GM12878 (cell line): ENCODE data around the gene SEC31A. TPM values are rescaled to one million over a fixed set of nuclear protein-coding genes. Genes with fewer than 3 reads are reported as not detected.

Experiments
- ATAC-seq: fragments of 200-7000 bp; cut with Tn5 transposase; 3 replicates; pipeline ENCODE4 v1.9.1; 2020; ENCODE audit warnings: mild to moderate bottlenecking, moderate library complexity
- BruUV-seq: library from RNA; stranded (reverse); fragments of 400-500 nt; replicated peaks from 2 replicates; lab custom pipeline; 2021; lab: Mats Ljungman, UMichigan
- CTCF ChIA-PET: fragments of 300-600 bp; sonication (Branson Sonifier 250); formaldehyde crosslinking; extraction: SDS; loops from one replicate; lab custom pipeline; 2021; ENCODE audit warnings: inconsistent platforms; lab: Yijun Ruan, JAX
- POLR2A ChIA-PET: fragments of 350-600 bp; formaldehyde crosslinking; extraction: SDS; loops from one replicate; lab custom pipeline; 2021; ENCODE audit warnings: inconsistent platforms; lab: Charles Lee
- RAD21 ChIA-PET: fragments of 300-600 bp; sonication (Branson Sonifier 250); formaldehyde crosslinking; loops from one replicate; lab custom pipeline; 2023; ENCODE audit warnings: antibody characterized with exemption; ENCODE audit not compliant: unreplicated experiment; lab: Charles Lee
- SMC1A ChIA-PET: fragments of 300-600 bp; sonication (Branson Sonifier 250); formaldehyde crosslinking; loops from one replicate; lab custom pipeline; 2023; ENCODE audit not compliant: unreplicated experiment, uncharacterized antibody; lab: Charles Lee
- DNase-seq: peaks from one replicate; pipeline ENCODE4 v3.0.0-alpha.2; 2011; ENCODE audit warnings: low read depth, low spot score
- FAIRE-seq: peaks from 3 replicates; lab custom pipeline; 2011; peaks lifted over from hg19 to GRCh38; lab: Jason Lieb, UNC
- H2AFZ ChIP-seq: 2 replicates; pipeline ENCODE4 v1.6.0; 2011; ENCODE audit warnings: low read depth, low read length, control low read depth; ENCODE audit not compliant: control insufficient read depth
- H3K27ac ChIP-seq: 2 replicates; pipeline ENCODE4 v1.5.1; 2011; ENCODE audit warnings: control low read depth; ENCODE audit not compliant: control insufficient read depth, insufficient read depth
- H3K27me3 ChIP-seq, 2 experiments: replicated peaks in 1 of 2; 2 replicates each; pipeline versions ENCODE4 v1.6.0 to v1.6.1; 2011; ENCODE audit warnings: low read length in 1 of 2; ENCODE audit not compliant: control insufficient read depth in 2 of 2, insufficient read depth in 2 of 2
- H3K36me3 ChIP-seq, 2 experiments: 2 replicates each; pipeline ENCODE4 v1.5.1; 2011; ENCODE audit warnings: low read length in 1 of 2; ENCODE audit not compliant: control insufficient read depth in 2 of 2, insufficient read depth in 2 of 2
- H3K4me1 ChIP-seq: 2 replicates; pipeline ENCODE4 v1.6.1; 2011; ENCODE audit warnings: mild to moderate bottlenecking, low read length, moderate library complexity, mixed read lengths; ENCODE audit not compliant: control insufficient read depth, insufficient read depth
- H3K4me2 ChIP-seq: 2 replicates; pipeline ENCODE4 v1.6.0; 2011; ENCODE audit warnings: control low read depth; ENCODE audit not compliant: control insufficient read depth, insufficient read depth
- H3K4me3 ChIP-seq: fragments of 200-600 bp; sonication (generic); 2 replicates; pipeline ENCODE4 v1.5.1; 2016
- H3K79me2 ChIP-seq: 2 replicates; pipeline ENCODE4 v1.6.0; 2011; ENCODE audit warnings: low read length; ENCODE audit not compliant: control insufficient read depth, insufficient read depth
- H3K9ac ChIP-seq: 2 replicates; pipeline ENCODE4 v1.8.0; 2011; ENCODE audit warnings: low read length, control low read depth, mixed read lengths; ENCODE audit not compliant: control insufficient read depth, insufficient read depth
- H3K9me3 ChIP-seq: replicated peaks from 3 replicates; pipeline ENCODE4 v1.5.1; 2011; ENCODE audit warnings: mild to moderate bottlenecking, low read length; ENCODE audit not compliant: control insufficient read depth, insufficient read depth
- H4K20me1 ChIP-seq: 2 replicates; pipeline ENCODE4 v1.6.0; 2011; ENCODE audit not compliant: control insufficient read depth, insufficient read depth
- ASH2L ChIP-seq: fragments of 300-600, 200-600 bp; sonication (generic); IDR thresholded peaks from 2 replicates; pipeline ENCODE4 v1.6.1; 2017; ENCODE audit warnings: low read depth, mild to moderate bottlenecking, borderline replicate concordance
- CBFB ChIP-seq: IDR thresholded peaks from 2 replicates; pipeline ENCODE4 v1.6.1; 2016; ENCODE audit warnings: antibody characterized with exemption, low read depth
- E2F4 ChIP-seq: IDR thresholded peaks from 2 replicates; pipeline ENCODE4 v1.6.1; 2012; ENCODE audit warnings: low read depth, low read length, improper control_type of control experiment
- EZH2 ChIP-seq: IDR thresholded peaks from 2 replicates; pipeline ENCODE4 v1.6.1; 2012; ENCODE audit warnings: low read depth, mild to moderate bottlenecking, control low read depth, inconsistent platforms, low read length, borderline replicate concordance; ENCODE audit not compliant: control insufficient read depth
- HDGF ChIP-seq: fragments of 450-650 bp; IDR thresholded peaks from 2 replicates; pipeline ENCODE4 v1.6.1; 2016; ENCODE audit warnings: antibody characterized with exemption
- MTA3 ChIP-seq: IDR thresholded peaks from 2 replicates; pipeline ENCODE4 v1.6.1; 2012; ENCODE audit warnings: low read length, inconsistent platforms, borderline replicate concordance
- NFIC ChIP-seq: IDR thresholded peaks from 2 replicates; pipeline ENCODE4 v1.6.1; 2012; ENCODE audit warnings: low read depth, mild to moderate bottlenecking, inconsistent platforms, low read length, moderate library complexity
- PAX8 ChIP-seq: fragments of 450-650 bp; IDR thresholded peaks from 2 replicates; pipeline ENCODE4 v1.6.1; 2017; ENCODE audit warnings: mild to moderate bottlenecking, moderate library complexity
- RAD51 ChIP-seq: fragments of 450-650 bp; IDR thresholded peaks from 2 replicates; pipeline ENCODE4 v1.6.1; 2016; ENCODE audit warnings: moderate library complexity, mild to moderate bottlenecking, inconsistent platforms
- SMAD1 ChIP-seq: fragments of 450-650 bp; IDR thresholded peaks from 2 replicates; pipeline ENCODE4 v1.6.1; 2018; ENCODE audit warnings: mild to moderate bottlenecking, low read depth; ENCODE audit not compliant: partially characterized antibody
- SMARCA5 ChIP-seq: fragments of 450-650 bp; IDR thresholded peaks from 2 replicates; pipeline ENCODE4 v1.6.1; 2017; ENCODE audit warnings: mild to moderate bottlenecking
- SREBF2 ChIP-seq: IDR thresholded peaks from 2 replicates; pipeline ENCODE4 v1.6.1; 2012; ENCODE audit warnings: mild to moderate bottlenecking, low read length
- STAT1 ChIP-seq: fragments of 450-650 bp; conservative IDR thresholded peaks from 2 replicates; pipeline ENCODE4 v1.6.1; 2014; ENCODE audit warnings: antibody characterized with exemption, mild to moderate bottlenecking
- YBX1 ChIP-seq: fragments of 450-650 bp; IDR thresholded peaks from 2 replicates; pipeline ENCODE4 v1.6.1; 2016; ENCODE audit warnings: antibody characterized with exemption
- WGBS: methylation state at CpG from one replicate; pipeline ENCODE4 v1.1.6; 2016; ENCODE audit warnings: low lambda C conversion rate; ENCODE audit not compliant: insufficient replicate concordance, insufficient coverage; ENCODE audit errors: missing lambda C conversion rate; 5-methylcytosine and 5-hydroxymethylcytosine counted together
- in situ Hi-C: fragments of 300-500 bp; cut with MboI; formaldehyde crosslinking; loops from 9 replicates; pipeline ENCODE4 v1.14.3; 2018; ENCODE audit warnings: mixed read lengths
- intact Hi-C: fragments of 100-400 bp; cut with micrococcal nuclease; formaldehyde crosslinking; loops from one replicate; pipeline ENCODE4 v1.14.2; 2022; ENCODE audit not compliant: unreplicated experiment
- polyA plus RNA-seq, 11 experiments: library from polyadenylated mRNA; depleted of rRNA in 4 of 11; unstranded in 6 of 11; stranded (reverse) in 5 of 11; fragments of >200 nt; fragmentation: Nextera tagmentation in 4 of 11; fragmentation: Illumina TruSeq in 1 of 11; extraction: Ambion mirVana in 4 of 11; extraction: Trizol in 1 of 11; gene quantifications; 1 replicate in 1 of 11; 2 replicates in 10 of 11; pipeline versions ENCODE4 v1.2.1 to v1.2.3, GENCODE V29; 2011 to 2016; ENCODE audit warnings: inconsistent platforms in 2 of 11, missing spikeins in 2 of 11, low read depth in 1 of 11
- total RNA-seq, 4 experiments: library from RNA; depleted of rRNA in 3 of 4; stranded (reverse); fragments of >200 nt in 3 of 4; fragmentation: Illumina TruSeq in 1 of 4; extraction: Trizol in 1 of 4; gene quantifications; 2 replicates each; pipeline versions ENCODE4 v1.2.1 to v1.2.3, GENCODE V29; 2013 to 2021
- TF ChIP-seq, protein P1 (sequence below): fragments of 150-350 bp; IDR thresholded peaks from 2 replicates; pipeline ENCODE4 v1.6.1; 2014; ENCODE audit warnings: mild to moderate bottlenecking, low read depth, low read length
- TF ChIP-seq, protein P2 (sequence below): fragments of 450-650 bp; IDR thresholded peaks from 2 replicates; pipeline ENCODE4 v1.6.1; 2014; ENCODE audit warnings: mild to moderate bottlenecking
- TF ChIP-seq, protein P3 (sequence below): fragments of 450-650 bp; IDR thresholded peaks from 2 replicates; pipeline ENCODE4 v1.6.1; 2017; ENCODE audit warnings: mild to moderate bottlenecking, low read depth, inconsistent platforms; ENCODE audit not compliant: poor library complexity, severe bottlenecking
- TF ChIP-seq, protein P4 (sequence below): fragments of 450-650 bp; IDR thresholded peaks from 2 replicates; pipeline ENCODE4 v1.6.1; 2017; ENCODE audit warnings: mild to moderate bottlenecking

Gene SEC31A
- total and polyA plus RNA-seq, 10 of the 15 experiments (the other 5 are each of a cell fraction or from before 2014, with no cell fraction given): 74.6 to 171 (median 129) TPM

DNA sequence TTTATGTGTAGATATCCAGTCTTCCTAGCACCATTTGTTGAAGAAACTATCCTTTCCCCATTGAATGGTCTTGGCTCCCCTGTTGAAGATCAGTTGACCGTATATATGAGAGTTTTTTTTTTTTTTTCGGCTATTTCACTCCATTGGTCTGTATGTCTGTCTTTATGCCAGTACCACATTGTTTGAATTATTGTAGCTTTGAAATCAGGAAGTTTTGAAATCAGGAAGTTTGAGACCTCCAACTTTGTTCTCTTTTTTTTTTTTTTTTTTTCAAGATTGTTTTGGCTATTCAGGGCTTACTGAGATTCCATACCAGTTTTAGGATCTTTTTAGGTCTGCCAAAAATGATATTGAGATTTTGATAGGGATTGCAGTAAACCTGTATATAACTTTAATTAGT lies 88.0 kb downstream of the SEC31A start:
- WGBS: 6% methylated on average over 2 of the region's 2 CpGs
- POLR2A ChIA-PET: no interaction called here
- Histone ChIP-seq H3K4me1 (peaks cover 4% of the 10 kb centered on the region; the same call in 1 of the 2 replicates), H3K9ac (no peak overlapping the region), H3K27ac (no peak overlapping the region), H2AFZ (no peak overlapping the region), H3K27me3 (no peaks in the 10 kb centered on the region), H3K4me3 (no peak overlapping the region), H3K36me3 (no peaks in the 10 kb centered on the region), H3K9me3 (no peaks in the 10 kb centered on the region), H4K20me1 (no peaks in the 10 kb centered on the region), H3K79me2 (no peaks in the 10 kb centered on the region), H3K4me2 (no peak overlapping the region)
- in situ Hi-C loops (no loop called here), intact Hi-C loops (no loop called here)
- SMC1A ChIA-PET: interaction anchor here (0.7 kb wide), 1 partner anchor 337 kb away, joined by 3 read pairs; no protein-coding TSS in a partner anchor
- CTCF ChIA-PET: interaction anchor here (0.6 to 0.9 kb wide), 3 partner anchors 18 to 548 kb away, joined by 3 to 5 read pairs (median 4); no protein-coding TSS in a partner anchor
- RAD21 ChIA-PET: interaction anchor here (0.6 kb wide), 1 partner anchor 549 kb away, joined by 3 read pairs; no protein-coding TSS in a partner anchor
- ATAC-seq (no peak), DNase-seq (no peak), FAIRE-seq (no peak)
- no TSS peak for BruUV-seq
- TF ChIP-seq, protein P1, sequence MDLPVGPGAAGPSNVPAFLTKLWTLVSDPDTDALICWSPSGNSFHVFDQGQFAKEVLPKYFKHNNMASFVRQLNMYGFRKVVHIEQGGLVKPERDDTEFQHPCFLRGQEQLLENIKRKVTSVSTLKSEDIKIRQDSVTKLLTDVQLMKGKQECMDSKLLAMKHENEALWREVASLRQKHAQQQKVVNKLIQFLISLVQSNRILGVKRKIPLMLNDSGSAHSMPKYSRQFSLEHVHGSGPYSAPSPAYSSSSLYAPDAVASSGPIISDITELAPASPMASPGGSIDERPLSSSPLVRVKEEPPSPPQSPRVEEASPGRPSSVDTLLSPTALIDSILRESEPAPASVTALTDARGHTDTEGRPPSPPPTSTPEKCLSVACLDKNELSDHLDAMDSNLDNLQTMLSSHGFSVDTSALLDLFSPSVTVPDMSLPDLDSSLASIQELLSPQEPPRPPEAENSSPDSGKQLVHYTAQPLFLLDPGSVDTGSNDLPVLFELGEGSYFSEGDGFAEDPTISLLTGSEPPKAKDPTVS: no peak
- TF ChIP-seq HDGF: no peak
- no peak for TF ChIP-seq CBFB
- TF ChIP-seq MTA3: no peak
- TF ChIP-seq, protein P2, sequence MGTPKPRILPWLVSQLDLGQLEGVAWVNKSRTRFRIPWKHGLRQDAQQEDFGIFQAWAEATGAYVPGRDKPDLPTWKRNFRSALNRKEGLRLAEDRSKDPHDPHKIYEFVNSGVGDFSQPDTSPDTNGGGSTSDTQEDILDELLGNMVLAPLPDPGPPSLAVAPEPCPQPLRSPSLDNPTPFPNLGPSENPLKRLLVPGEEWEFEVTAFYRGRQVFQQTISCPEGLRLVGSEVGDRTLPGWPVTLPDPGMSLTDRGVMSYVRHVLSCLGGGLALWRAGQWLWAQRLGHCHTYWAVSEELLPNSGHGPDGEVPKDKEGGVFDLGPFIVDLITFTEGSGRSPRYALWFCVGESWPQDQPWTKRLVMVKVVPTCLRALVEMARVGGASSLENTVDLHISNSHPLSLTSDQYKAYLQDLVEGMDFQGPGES: no peak
- TF ChIP-seq, protein P3, sequence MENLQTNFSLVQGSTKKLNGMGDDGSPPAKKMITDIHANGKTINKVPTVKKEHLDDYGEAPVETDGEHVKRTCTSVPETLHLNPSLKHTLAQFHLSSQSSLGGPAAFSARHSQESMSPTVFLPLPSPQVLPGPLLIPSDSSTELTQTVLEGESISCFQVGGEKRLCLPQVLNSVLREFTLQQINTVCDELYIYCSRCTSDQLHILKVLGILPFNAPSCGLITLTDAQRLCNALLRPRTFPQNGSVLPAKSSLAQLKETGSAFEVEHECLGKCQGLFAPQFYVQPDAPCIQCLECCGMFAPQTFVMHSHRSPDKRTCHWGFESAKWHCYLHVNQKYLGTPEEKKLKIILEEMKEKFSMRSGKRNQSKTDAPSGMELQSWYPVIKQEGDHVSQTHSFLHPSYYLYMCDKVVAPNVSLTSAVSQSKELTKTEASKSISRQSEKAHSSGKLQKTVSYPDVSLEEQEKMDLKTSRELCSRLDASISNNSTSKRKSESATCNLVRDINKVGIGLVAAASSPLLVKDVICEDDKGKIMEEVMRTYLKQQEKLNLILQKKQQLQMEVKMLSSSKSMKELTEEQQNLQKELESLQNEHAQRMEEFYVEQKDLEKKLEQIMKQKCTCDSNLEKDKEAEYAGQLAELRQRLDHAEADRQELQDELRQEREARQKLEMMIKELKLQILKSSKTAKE: no peak
- TF ChIP-seq SMAD1: no peak
- TF ChIP-seq E2F4: no peak
- no peak for TF ChIP-seq PAX8
- TF ChIP-seq EZH2: no peak
- no peak for TF ChIP-seq NFIC
- TF ChIP-seq RAD51: no peak
- no peak for TF ChIP-seq ASH2L
- TF ChIP-seq STAT1: no peak
- TF ChIP-seq SMARCA5: no peak
- TF ChIP-seq YBX1: no peak
- TF ChIP-seq, protein P4, sequence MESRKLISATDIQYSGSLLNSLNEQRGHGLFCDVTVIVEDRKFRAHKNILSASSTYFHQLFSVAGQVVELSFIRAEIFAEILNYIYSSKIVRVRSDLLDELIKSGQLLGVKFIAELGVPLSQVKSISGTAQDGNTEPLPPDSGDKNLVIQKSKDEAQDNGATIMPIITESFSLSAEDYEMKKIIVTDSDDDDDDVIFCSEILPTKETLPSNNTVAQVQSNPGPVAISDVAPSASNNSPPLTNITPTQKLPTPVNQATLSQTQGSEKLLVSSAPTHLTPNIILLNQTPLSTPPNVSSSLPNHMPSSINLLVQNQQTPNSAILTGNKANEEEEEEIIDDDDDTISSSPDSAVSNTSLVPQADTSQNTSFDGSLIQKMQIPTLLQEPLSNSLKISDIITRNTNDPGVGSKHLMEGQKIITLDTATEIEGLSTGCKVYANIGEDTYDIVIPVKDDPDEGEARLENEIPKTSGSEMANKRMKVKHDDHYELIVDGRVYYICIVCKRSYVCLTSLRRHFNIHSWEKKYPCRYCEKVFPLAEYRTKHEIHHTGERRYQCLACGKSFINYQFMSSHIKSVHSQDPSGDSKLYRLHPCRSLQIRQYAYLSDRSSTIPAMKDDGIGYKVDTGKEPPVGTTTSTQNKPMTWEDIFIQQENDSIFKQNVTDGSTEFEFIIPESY: no peak
- TF ChIP-seq SREBF2: no peak
